ENCODE data around the gene PLIN5.

- TF ChIP-seq EZH2 (optimal IDR thresholded peaks at IDR 0.05; ENCODE audit: low read depth, low read length) = no peak
- TF ChIP-seq CTCF (IDR thresholded peaks at IDR 0.05; ENCODE audit: low read length) = no peak
Observed at GRCh38 chr19:4543842-4544647, 9.0 kb upstream of the PLIN5 start.
